ENCODE measurements around the gene CRELD1. TPM values are rescaled to one million over a fixed set of nuclear protein-coding genes. Genes with fewer than 3 reads are reported as not detected.

The CRELD1 gene
- total and polyA plus RNA-seq, 2 of the 13 experiments (the other 11 are each of a cell fraction or from before 2014, with no cell fraction given): 27.1 to 61.9 TPM

DNA sequence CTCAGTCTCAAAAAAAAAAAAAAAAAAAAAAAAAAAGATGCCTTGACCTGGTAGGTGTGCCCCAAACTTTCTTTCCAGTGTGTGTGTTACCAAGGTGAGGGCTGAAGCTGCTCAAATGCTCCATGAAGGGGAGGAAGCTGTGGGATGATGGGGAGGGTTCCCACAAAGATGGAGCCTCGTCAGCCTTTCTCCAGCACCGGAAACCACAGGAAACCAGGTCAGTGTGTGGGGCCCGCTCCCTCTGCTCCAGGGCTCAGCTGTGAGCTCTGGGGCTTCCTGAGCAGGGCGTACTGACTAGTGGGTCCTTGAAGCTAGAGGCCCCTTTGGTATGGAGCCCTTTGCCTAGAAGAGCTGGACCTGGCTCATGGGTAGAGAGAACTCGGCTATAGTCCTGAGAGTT is 31.7 kb upstream of the CRELD1 start:
- in situ Hi-C loops (cut with HindIII; ENCODE audit: extremely low pct_ligation_motif_present, low pct_unique_long_range_greater_than_20kb) (no loop called here), intact Hi-C loops (cut with micrococcal nuclease; ENCODE audit: unreplicated experiment) (loop anchor here (5.0 kb wide), 1 partner anchor 45 kb away; no protein-coding TSS in a partner anchor)
- Histone ChIP-seq H3K9ac (ENCODE audit: insufficient read depth, low read depth, low read length) (peak overlapping the region; percentile 83), H3K9me3 (ENCODE audit: low read length) (no peaks in the 10 kb centered on the region), H2AFZ (ENCODE audit: low read length) (peak overlapping the region; percentile 31), H4K20me1 (ENCODE audit: insufficient read depth, low read length) (no peaks in the 10 kb centered on the region), H3K36me3 (replicated peaks in 1 of 2; ENCODE audit: control insufficient read depth in 1 of 2, insufficient read depth in 2 of 2, low read length in 2 of 2) (peaks cover 5 to 7% of the 10 kb centered on the region in 2 experiments), H3K4me1 (ENCODE audit: insufficient read depth, low read length) (peaks cover 76% of the 10 kb centered on the region), H3K27me3 (ENCODE audit: control insufficient read depth in 1 of 2, insufficient read depth in 2 of 2, low read length in 2 of 2) (no peaks in the 10 kb centered on the region; a peak in 1 of 5 replicates), H3K4me2 (ENCODE audit: low read depth, low read length) (peak overlapping the region; percentile 97), H3K4me3 (replicated peaks in 1 of 3; ENCODE audit: insufficient read depth in 1 of 3, low read depth in 2 of 3, low read length in 3 of 3) (peak overlapping the region; percentile 76 to 92 (median 89)), H3K27ac (ENCODE audit: extremely low read length, insufficient read depth, low read length) (peak overlapping the region; percentile 92), H3K79me2 (ENCODE audit: insufficient read depth, low read length) (peaks cover 15% of the 10 kb centered on the region)
- ATAC-seq (peak; percentile 9), DNase-seq (ENCODE audit: low spot score) (no peak), FAIRE-seq (no peak)
- TSS peak; percentile 78 for BruUV-seq (replicated peaks)
- ChIA-PET CTCF (ENCODE audit: low intra/inter-chr PET ratio, low total read pairs) (no interaction called here), POLR2A (interaction anchor here (0.7 to 9.3 kb wide), 19 partner anchors 8 to 499 kb away, joined by 3 to 298 read pairs (median 5); partner anchors contain the start of genes ARPC4, CIDEC, CRELD1 and IL17RC)
- WGBS (ENCODE audit: low lambda C conversion rate): 0% methylated on average over 2 of the region's 5 CpGs
- TF ChIP-seq U2AF1 (optimal IDR thresholded peaks at IDR 0.05; ENCODE audit: low read depth, low read length) (no peak), NFAT5 (CRISPR knock-in tag; IDR thresholded peaks at IDR 0.05) (no peak), HNRNPUL1 (IDR thresholded peaks at IDR 0.05; ENCODE audit: low read depth, low read length) (no peak), PRMT3 (CRISPR knock-in tag; IDR thresholded peaks at IDR 0.05; ENCODE audit: borderline replicate concordance, low read depth) (no peak), ZNF570 (CRISPR knock-in tag; IDR thresholded peaks at IDR 0.05; ENCODE audit: borderline replicate concordance) (no peak), ZKSCAN1 (IDR thresholded peaks at IDR 0.05; ENCODE audit: low read length) (no peak), ATF3 (CRISPR knock-in tag; IDR thresholded peaks at IDR 0.05) (no peak), ZBTB43 (CRISPR knock-in tag; conservative IDR thresholded peaks at IDR 0.05) (0 out of 2 replicates have a peak, but pooled peaks have one; percentile 19), NCOA5 (CRISPR knock-in tag; IDR thresholded peaks at IDR 0.05) (no peak), ZNF143 (CRISPR knock-in tag; IDR thresholded peaks at IDR 0.05) (no peak)
- TF ChIP-seq, protein P1, sequence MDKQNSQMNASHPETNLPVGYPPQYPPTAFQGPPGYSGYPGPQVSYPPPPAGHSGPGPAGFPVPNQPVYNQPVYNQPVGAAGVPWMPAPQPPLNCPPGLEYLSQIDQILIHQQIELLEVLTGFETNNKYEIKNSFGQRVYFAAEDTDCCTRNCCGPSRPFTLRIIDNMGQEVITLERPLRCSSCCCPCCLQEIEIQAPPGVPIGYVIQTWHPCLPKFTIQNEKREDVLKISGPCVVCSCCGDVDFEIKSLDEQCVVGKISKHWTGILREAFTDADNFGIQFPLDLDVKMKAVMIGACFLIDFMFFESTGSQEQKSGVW (CRISPR knock-in tag; IDR thresholded peaks at IDR 0.05; ENCODE audit: borderline replicate concordance): no peak
- TF ChIP-seq, protein P2, sequence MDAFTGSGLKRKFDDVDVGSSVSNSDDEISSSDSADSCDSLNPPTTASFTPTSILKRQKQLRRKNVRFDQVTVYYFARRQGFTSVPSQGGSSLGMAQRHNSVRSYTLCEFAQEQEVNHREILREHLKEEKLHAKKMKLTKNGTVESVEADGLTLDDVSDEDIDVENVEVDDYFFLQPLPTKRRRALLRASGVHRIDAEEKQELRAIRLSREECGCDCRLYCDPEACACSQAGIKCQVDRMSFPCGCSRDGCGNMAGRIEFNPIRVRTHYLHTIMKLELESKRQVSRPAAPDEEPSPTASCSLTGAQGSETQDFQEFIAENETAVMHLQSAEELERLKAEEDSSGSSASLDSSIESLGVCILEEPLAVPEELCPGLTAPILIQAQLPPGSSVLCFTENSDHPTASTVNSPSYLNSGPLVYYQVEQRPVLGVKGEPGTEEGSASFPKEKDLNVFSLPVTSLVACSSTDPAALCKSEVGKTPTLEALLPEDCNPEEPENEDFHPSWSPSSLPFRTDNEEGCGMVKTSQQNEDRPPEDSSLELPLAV (CRISPR knock-in tag; conservative IDR thresholded peaks at IDR 0.05; ENCODE audit: low read depth): no peak
- TF ChIP-seq, protein P3, sequence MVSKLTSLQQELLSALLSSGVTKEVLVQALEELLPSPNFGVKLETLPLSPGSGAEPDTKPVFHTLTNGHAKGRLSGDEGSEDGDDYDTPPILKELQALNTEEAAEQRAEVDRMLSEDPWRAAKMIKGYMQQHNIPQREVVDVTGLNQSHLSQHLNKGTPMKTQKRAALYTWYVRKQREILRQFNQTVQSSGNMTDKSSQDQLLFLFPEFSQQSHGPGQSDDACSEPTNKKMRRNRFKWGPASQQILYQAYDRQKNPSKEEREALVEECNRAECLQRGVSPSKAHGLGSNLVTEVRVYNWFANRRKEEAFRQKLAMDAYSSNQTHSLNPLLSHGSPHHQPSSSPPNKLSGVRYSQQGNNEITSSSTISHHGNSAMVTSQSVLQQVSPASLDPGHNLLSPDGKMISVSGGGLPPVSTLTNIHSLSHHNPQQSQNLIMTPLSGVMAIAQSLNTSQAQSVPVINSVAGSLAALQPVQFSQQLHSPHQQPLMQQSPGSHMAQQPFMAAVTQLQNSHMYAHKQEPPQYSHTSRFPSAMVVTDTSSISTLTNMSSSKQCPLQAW (CRISPR knock-in tag; IDR thresholded peaks at IDR 0.05): no peak
